Measurements from ENCODE around the gene L3MBTL2.

Gene L3MBTL2

GRCh38 chr22:41204992-41205900, at the start of gene L3MBTL2 (continued):
- TF ChIP-seq KLF7 (tag by site-specific recombination; IDR thresholded peaks at IDR 0.05; ENCODE audit: borderline replicate concordance) (no peak), ZNF585B (tag by site-specific recombination; IDR thresholded peaks at IDR 0.05) (no peak), ZNF843 (tag by site-specific recombination; IDR thresholded peaks at IDR 0.05) (no peak), ZSCAN4 (tag by site-specific recombination; IDR thresholded peaks at IDR 0.05) (0 out of 2 replicates have a peak, but pooled peaks have one; percentile 68), ZNF488 (tag by site-specific recombination; IDR thresholded peaks at IDR 0.05) (no peak), ZNF768 (tag by site-specific recombination; IDR thresholded peaks at IDR 0.05) (no peak), ZNF692 (tag by site-specific recombination; IDR thresholded peaks at IDR 0.05) (peak; percentile 76; the same call in 1 of the 2 replicates), ZNF302 (tag by site-specific recombination; IDR thresholded peaks at IDR 0.05; ENCODE audit: low read depth) (no peak), ZBTB21 (tag by site-specific recombination; IDR thresholded peaks at IDR 0.05) (no peak), IKZF3 (tag by site-specific recombination; IDR thresholded peaks at IDR 0.05) (peak; percentile 50; the same call in 1 of the 2 replicates), GLI2 (tag by site-specific recombination; IDR thresholded peaks at IDR 0.05; ENCODE audit: borderline replicate concordance, low read depth) (no peak), SP3 (tag by site-specific recombination; IDR thresholded peaks at IDR 0.05) (peak; percentile 97), GLIS2 (tag by site-specific recombination; IDR thresholded peaks at IDR 0.05) (no peak), ZEB2 (tag by site-specific recombination; IDR thresholded peaks at IDR 0.05) (peak; percentile 70; the same call in 1 of the 2 replicates), ZNF341 (tag by site-specific recombination; IDR thresholded peaks at IDR 0.05; ENCODE audit: low read depth) (peak; percentile 71; the same call in 1 of the 2 replicates), ZNF776 (tag by site-specific recombination; IDR thresholded peaks at IDR 0.05; ENCODE audit: borderline replicate concordance) (no peak), ZNF169 (tag by site-specific recombination; IDR thresholded peaks at IDR 0.05) (no peak), MYNN (tag by site-specific recombination; IDR thresholded peaks at IDR 0.05; ENCODE audit: borderline replicate concordance) (no peak), ZNF202 (tag by site-specific recombination; IDR thresholded peaks at IDR 0.05; ENCODE audit: borderline replicate concordance) (no peak), ZSCAN5A (tag by site-specific recombination; IDR thresholded peaks at IDR 0.05) (no peak), ZFHX2 (tag by site-specific recombination; conservative IDR thresholded peaks at IDR 0.05) (peak; percentile 88), ZNF529 (tag by site-specific recombination; IDR thresholded peaks at IDR 0.05; ENCODE audit: insufficient replicate concordance) (no peak), ZNF175 (tag by site-specific recombination; IDR thresholded peaks at IDR 0.05) (no peak), ZNF10 (tag by site-specific recombination; IDR thresholded peaks at IDR 0.05) (no peak), ZNF544 (tag by site-specific recombination; IDR thresholded peaks at IDR 0.05) (no peak), ZNF24 (tag by site-specific recombination; IDR thresholded peaks at IDR 0.05) (peak; percentile 23; the same call in 1 of the 2 replicates), ZFP37 (tag by site-specific recombination; IDR thresholded peaks at IDR 0.05) (peak; percentile 70; the same call in 1 of the 2 replicates), ZNF785 (tag by site-specific recombination; IDR thresholded peaks at IDR 0.05) (no peak), ZNF530 (tag by site-specific recombination; IDR thresholded peaks at IDR 0.05; ENCODE audit: low read depth) (no peak), EGR2 (tag by site-specific recombination; IDR thresholded peaks at IDR 0.05; ENCODE audit: low read depth) (peak; percentile 81), ZNF23 (tag by site-specific recombination; IDR thresholded peaks at IDR 0.05; ENCODE audit: borderline replicate concordance) (no peak)
- TF ChIP-seq, protein P1, sequence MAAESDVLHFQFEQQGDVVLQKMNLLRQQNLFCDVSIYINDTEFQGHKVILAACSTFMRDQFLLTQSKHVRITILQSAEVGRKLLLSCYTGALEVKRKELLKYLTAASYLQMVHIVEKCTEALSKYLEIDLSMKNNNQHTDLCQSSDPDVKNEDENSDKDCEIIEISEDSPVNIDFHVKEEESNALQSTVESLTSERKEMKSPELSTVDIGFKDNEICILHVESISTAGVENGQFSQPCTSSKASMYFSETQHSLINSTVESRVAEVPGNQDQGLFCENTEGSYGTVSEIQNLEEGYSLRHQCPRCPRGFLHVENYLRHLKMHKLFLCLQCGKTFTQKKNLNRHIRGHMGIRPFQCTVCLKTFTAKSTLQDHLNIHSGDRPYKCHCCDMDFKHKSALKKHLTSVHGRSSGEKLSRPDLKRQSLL (tag by site-specific recombination; IDR thresholded peaks at IDR 0.05) = no peak
- TF ChIP-seq, protein P2, sequence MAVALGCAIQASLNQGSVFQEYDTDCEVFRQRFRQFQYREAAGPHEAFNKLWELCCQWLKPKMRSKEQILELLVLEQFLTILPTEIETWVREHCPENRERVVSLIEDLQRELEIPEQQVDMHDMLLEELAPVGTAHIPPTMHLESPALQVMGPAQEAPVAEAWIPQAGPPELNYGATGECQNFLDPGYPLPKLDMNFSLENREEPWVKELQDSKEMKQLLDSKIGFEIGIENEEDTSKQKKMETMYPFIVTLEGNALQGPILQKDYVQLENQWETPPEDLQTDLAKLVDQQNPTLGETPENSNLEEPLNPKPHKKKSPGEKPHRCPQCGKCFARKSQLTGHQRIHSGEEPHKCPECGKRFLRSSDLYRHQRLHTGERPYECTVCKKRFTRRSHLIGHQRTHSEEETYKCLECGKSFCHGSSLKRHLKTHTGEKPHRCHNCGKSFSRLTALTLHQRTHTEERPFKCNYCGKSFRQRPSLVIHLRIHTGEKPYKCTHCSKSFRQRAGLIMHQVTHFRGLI (tag by site-specific recombination; IDR thresholded peaks at IDR 0.05) = no peak
